H1 (cell line): ENCODE data around the gene GADD45A. TPM values are rescaled to one million over a fixed set of nuclear protein-coding genes. Genes with fewer than 3 reads are reported as not detected.

Experiments used
- ATF2 ChIP-seq: IDR thresholded peaks from 2 replicates; pipeline ENCODE4 v1.6.1; 2012; ENCODE audit warnings: low read length, inconsistent platforms
- BCL11A ChIP-seq, 2 experiments: IDR thresholded peaks; one replicate each; pipeline ENCODE4 v1.6.1; 2011; ENCODE audit warnings: low read depth in 2 of 2, low read length in 2 of 2, mild to moderate bottlenecking in 2 of 2
- CBX8 ChIP-seq: fragments of 300-800, 300-1000 bp; sonication (generic); IDR thresholded peaks from 2 replicates; pipeline ENCODE4 v1.7.1; 2016; ENCODE audit warnings: low read depth, low read length, borderline replicate concordance
- CEBPB ChIP-seq: IDR thresholded peaks from 2 replicates; pipeline ENCODE4 v1.6.1; 2012; ENCODE audit warnings: low read depth, low read length
- CHD2 ChIP-seq: IDR thresholded peaks from 2 replicates; pipeline ENCODE4 v1.6.1; 2012; ENCODE audit warnings: low read length, improper control_type of control experiment
- CREB1 ChIP-seq: IDR thresholded peaks from 2 replicates; pipeline ENCODE4 v1.6.1; 2012; ENCODE audit warnings: inconsistent platforms
- EZH2 ChIP-seq: fragments of 200-600 bp; sonication (generic); IDR thresholded peaks from 2 replicates; pipeline ENCODE4 v1.7.1; 2012; ENCODE audit warnings: low read depth, mild to moderate bottlenecking, moderate library complexity, low read length, inconsistent platforms; ENCODE audit not compliant: severe bottlenecking
- FOSL1 ChIP-seq: IDR thresholded peaks from 2 replicates; pipeline ENCODE4 v1.6.1; 2011; ENCODE audit warnings: mild to moderate bottlenecking, low read depth, low read length, moderate library complexity; ENCODE audit not compliant: insufficient read depth
- JUND ChIP-seq: IDR thresholded peaks from 2 replicates; pipeline ENCODE4 v1.6.1; 2011; ENCODE audit warnings: mild to moderate bottlenecking, improper control_type of control experiment, low read length
- KDM4A ChIP-seq: IDR thresholded peaks from one replicate; pipeline ENCODE4 v1.7.1; 2012; ENCODE audit warnings: low read depth, mild to moderate bottlenecking, moderate library complexity, low read length, inconsistent platforms; ENCODE audit not compliant: severe bottlenecking
- NANOG ChIP-seq: IDR thresholded peaks from 2 replicates; pipeline ENCODE4 v1.6.1; 2011; ENCODE audit warnings: low read length, low read depth, mild to moderate bottlenecking, inconsistent platforms; ENCODE audit not compliant: insufficient read depth, poor library complexity, severe bottlenecking
- NRF1 ChIP-seq: IDR thresholded peaks from 2 replicates; pipeline ENCODE4 v1.6.1; 2011; ENCODE audit warnings: mild to moderate bottlenecking, low read depth, low read length, improper control_type of control experiment
- PHF8 ChIP-seq: fragments of 200-600 bp; sonication (generic); conservative IDR thresholded peaks from 2 replicates; pipeline ENCODE4 v1.7.1; 2012; ENCODE audit warnings: low read depth, mild to moderate bottlenecking, inconsistent platforms, low read length, moderate library complexity
- POU5F1 ChIP-seq: IDR thresholded peaks from 2 replicates; pipeline ENCODE4 v1.6.1; 2011; ENCODE audit warnings: low read depth, mild to moderate bottlenecking, low read length, moderate library complexity
- RAD21 ChIP-seq, 2 experiments: IDR thresholded peaks in 1 of 2; conservative IDR thresholded peaks in 1 of 2; 2 replicates each; pipeline ENCODE4 v1.6.1; 2011; ENCODE audit warnings: low read depth in 2 of 2, low read length in 2 of 2, improper control_type of control experiment in 1 of 2, inconsistent platforms in 1 of 2, mild to moderate bottlenecking in 1 of 2, moderate library complexity in 1 of 2
- SP1 ChIP-seq: IDR thresholded peaks from 2 replicates; pipeline ENCODE4 v1.6.1; 2011; ENCODE audit warnings: low read depth, low read length
- SP4 ChIP-seq: IDR thresholded peaks from 2 replicates; pipeline ENCODE4 v1.6.1; 2012; ENCODE audit warnings: low read length, inconsistent platforms
- SRF ChIP-seq: IDR thresholded peaks from 2 replicates; pipeline ENCODE4 v1.6.1; 2011; ENCODE audit warnings: mild to moderate bottlenecking, low read depth, low read length, moderate library complexity
- SUZ12 ChIP-seq: fragments of 200-600 bp; sonication (generic); IDR thresholded peaks from 2 replicates; pipeline ENCODE4 v1.6.1; 2012; ENCODE audit warnings: mild to moderate bottlenecking, inconsistent platforms, low read length, moderate library complexity, mixed read lengths
- USF2 ChIP-seq: IDR thresholded peaks from 2 replicates; pipeline ENCODE4 v1.6.1; 2011; ENCODE audit warnings: low read length, improper control_type of control experiment
- polyA plus RNA-seq, 7 experiments: library from polyadenylated mRNA; depleted of rRNA in 3 of 7; stranded (reverse) in 5 of 7; unstranded in 2 of 7; fragments of >200 nt in 5 of 7; fragments of 200-250 nt in 2 of 7; gene quantifications; 1 replicate in 5 of 7; 2 replicates in 1 of 7; 4 replicates in 1 of 7; pipeline versions ENCODE4 v1.2.1 to v1.2.3, GENCODE V29; 2011 to 2013; ENCODE audit warnings: missing spikeins in 2 of 7, mixed read lengths in 2 of 7
- total RNA-seq: library from RNA; stranded (reverse); fragmentation: NEBNext Ultra II Directional; extraction: Animal tissue kit (Norgen Biotek cat#: 25700); gene quantifications from 2 replicates; pipeline ENCODE4 v1.2.1, GENCODE V29; 2021
- TF ChIP-seq, protein P1 (sequence below): IDR thresholded peaks from 2 replicates; pipeline ENCODE4 v1.6.1; 2012; ENCODE audit warnings: inconsistent platforms

The GADD45A gene
- total and polyA plus RNA-seq, 2 of the 8 experiments (the other 6 are each of a cell fraction or from before 2014, with no cell fraction given), result 7.6 to 15.6 TPM

DNA sequence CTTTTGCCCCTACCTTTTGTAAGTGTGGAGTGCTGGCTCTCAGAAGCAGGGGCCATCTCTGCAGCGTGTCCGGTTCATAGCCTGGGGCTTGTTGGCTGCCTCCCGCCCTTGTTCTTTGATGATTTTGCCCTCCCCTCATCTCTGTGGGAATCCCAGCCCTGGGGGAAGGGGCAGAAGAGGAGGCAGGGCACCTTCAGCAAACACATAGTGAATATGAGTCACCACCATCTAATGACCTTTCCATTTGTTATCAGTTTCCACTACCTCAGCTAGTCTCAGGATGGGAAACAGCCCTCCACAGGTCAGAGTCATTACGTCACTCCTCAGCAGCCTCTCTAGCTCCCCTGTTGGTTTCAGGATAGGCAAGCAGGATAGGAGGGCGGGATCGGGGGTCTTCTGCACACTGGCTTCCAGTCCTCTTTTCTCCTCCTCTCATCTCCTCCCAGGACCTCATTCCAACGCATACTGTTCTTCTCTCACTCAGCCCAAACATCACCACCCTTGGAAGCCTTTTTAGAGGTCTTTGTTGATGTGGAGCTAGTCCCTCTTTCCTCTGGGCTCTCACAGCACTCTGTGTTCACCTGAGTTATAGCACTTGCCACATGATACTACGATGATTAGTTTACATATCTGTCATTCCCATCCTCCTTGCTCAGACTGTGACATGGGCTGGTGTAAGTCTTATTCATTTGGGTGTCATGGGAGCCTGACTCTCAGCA, 15.8 kb downstream of the GADD45A start (continued):
- TF ChIP-seq SP4 (no peak), FOSL1 (no peak), CEBPB (peak; percentile 41), EZH2 (no peak), POU5F1 (no peak), NANOG (no peak), ATF2 (0 out of 2 replicates have a peak, but pooled peaks have one; percentile 59), CREB1 (peak; percentile 49; the same call in 1 of the 2 replicates), NRF1 (no peak), SP1 (no peak), CHD2 (no peak), SRF (no peak), CBX8 (no peak), JUND (peak; percentile 66; the same call in 1 of the 2 replicates), KDM4A (no peak), RAD21 (IDR thresholded peaks at IDR 0.05 in 1 of 2, conservative IDR thresholded peaks at IDR 0.05 in 1 of 2; ENCODE audit: low read depth in 2 of 2, low read length in 2 of 2) (peak; percentile 30 to 36), SUZ12 (no peak), PHF8 (no peak), USF2 (no peak), BCL11A (IDR thresholded peaks at IDR 0.05; ENCODE audit: low read depth in 2 of 2, low read length in 2 of 2) (no peak)
- TF ChIP-seq, protein P1, sequence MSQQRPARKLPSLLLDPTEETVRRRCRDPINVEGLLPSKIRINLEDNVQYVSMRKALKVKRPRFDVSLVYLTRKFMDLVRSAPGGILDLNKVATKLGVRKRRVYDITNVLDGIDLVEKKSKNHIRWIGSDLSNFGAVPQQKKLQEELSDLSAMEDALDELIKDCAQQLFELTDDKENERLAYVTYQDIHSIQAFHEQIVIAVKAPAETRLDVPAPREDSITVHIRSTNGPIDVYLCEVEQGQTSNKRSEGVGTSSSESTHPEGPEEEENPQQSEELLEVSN, result no peak
